BE2C (cell line): ENCODE results near the gene NDUFA8.

Experiments used
- DNase-seq: peaks from one replicate; pipeline ENCODE4 v3.0.0-alpha.2; 2020
- H3K27me3 ChIP-seq: fragments of 250-450 bp; sonication (Bioruptor Pico); 2 replicates; pipeline ENCODE4 v1.5.1; 2020; ENCODE audit warnings: mild to moderate bottlenecking
- H3K36me3 ChIP-seq: fragments of 250-450 bp; sonication (Bioruptor Pico); 2 replicates; pipeline ENCODE4 v1.5.1; 2020; ENCODE audit warnings: mild to moderate bottlenecking
- H3K4me1 ChIP-seq: fragments of 250-450 bp; sonication (Bioruptor Pico); 2 replicates; pipeline ENCODE4 v1.5.1; 2020
- H3K4me3 ChIP-seq: 2 replicates; pipeline ENCODE4 v1.5.1; 2011; ENCODE audit warnings: low read depth, low read length
- H3K9me3 ChIP-seq: fragments of 250-450 bp; sonication (Bioruptor Pico); 2 replicates; pipeline ENCODE4 v1.5.1; 2020
- CTCF ChIP-seq: IDR thresholded peaks from 2 replicates; pipeline ENCODE4 v1.5.1; 2012; ENCODE audit warnings: mild to moderate bottlenecking, low read depth, low read length

The NDUFA8 gene

GRCh38 chr9:122095010-122095767, 64.4 kb downstream of the NDUFA8 start:
- Histone ChIP-seq H3K4me1 (no peaks in the 10 kb centered on the region), H3K9me3 (no peaks in the 10 kb centered on the region), H3K36me3 (no peaks in the 10 kb centered on the region), H3K27me3 (no peaks in the 10 kb centered on the region), H3K4me3 (no peak overlapping the region)
- peak; percentile 70 for DNase-seq
- TF ChIP-seq CTCF, result peak; percentile 85
